ENCODE measurements around the gene TCEANC2. TPM values are rescaled to one million over a fixed set of nuclear protein-coding genes. Genes with fewer than 3 reads are reported as not detected.

TCEANC2 gene
- total RNA-seq, 1 experiment from 2014 or later: 5.3 TPM

DNA sequence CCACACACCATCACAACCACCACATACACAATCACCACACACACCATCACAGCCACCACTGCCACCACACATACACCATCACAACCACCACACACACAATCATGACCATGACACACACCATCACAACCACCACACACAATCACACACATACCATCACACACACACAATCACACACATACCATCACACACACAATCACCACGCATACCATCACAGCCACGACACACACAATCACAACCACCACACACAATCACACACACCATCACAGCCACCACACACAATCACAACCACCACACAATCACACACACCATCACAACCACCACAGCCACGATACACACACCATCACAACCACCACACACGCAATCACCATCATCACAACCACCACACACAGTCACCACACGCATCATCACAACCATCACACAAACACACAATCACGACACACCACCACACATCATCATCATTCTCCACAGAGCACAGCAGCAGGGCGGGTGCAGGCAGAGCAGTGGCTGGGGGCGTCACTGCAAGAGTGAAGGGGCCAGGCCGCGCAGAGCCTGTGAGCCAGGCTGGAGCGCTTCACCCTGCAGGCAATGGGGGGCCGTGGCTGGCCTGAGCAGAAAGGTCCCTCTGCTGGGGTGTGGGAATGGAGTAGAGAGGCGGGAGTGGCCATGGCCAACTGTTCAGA, 66.8 kb downstream of the TCEANC2 start:
- Histone ChIP-seq H2BK20ac (ENCODE audit: low read depth, low read length, poor library complexity, severe bottlenecking) (no peak overlapping the region), H2AK5ac (ENCODE audit: insufficient read length, low read length) (no peak overlapping the region), H2AFZ (ENCODE audit: low read length) (no peak overlapping the region), H4K20me1 (ENCODE audit: control insufficient read depth, insufficient read depth, insufficient read length) (peaks cover 5% of the 10 kb centered on the region), H3K23ac (ENCODE audit: insufficient read length, low read depth, low read length) (no peak overlapping the region), H4K5ac (ENCODE audit: insufficient read length, low read depth, low read length) (no peak overlapping the region), H3K23me2 (ENCODE audit: insufficient read length, low read depth, low read length, poor library complexity, severe bottlenecking) (no peaks in the 10 kb centered on the region), H3K4me2 (ENCODE audit: insufficient read depth, insufficient read length, low read length) (no peak overlapping the region), H2BK15ac (ENCODE audit: low read depth, low read length) (no peak overlapping the region), H2BK120ac (ENCODE audit: low read depth, low read length, poor library complexity, severe bottlenecking) (no peak overlapping the region), H3K79me1 (ENCODE audit: insufficient read depth, low read depth, low read length, poor library complexity, severe bottlenecking) (no peaks in the 10 kb centered on the region), H3K27ac (ENCODE audit: insufficient read length, low read depth, low read length) (no peak overlapping the region), H3T11ph (ENCODE audit: low read length) (no peak overlapping the region), H3K56ac (ENCODE audit: insufficient read length, low read depth, low read length) (no peak overlapping the region), H4K91ac (ENCODE audit: insufficient read length, low read depth, low read length) (no peak overlapping the region), H3K9ac (ENCODE audit: extremely low read depth, insufficient read length, low read length) (no peak overlapping the region), H3K4me1 (ENCODE audit: insufficient read depth, low read length) (no peaks in the 10 kb centered on the region), H3K14ac (ENCODE audit: insufficient read depth, low read length) (no peak overlapping the region), H3K4ac (ENCODE audit: low read depth, low read length) (no peak overlapping the region), H2BK5ac (ENCODE audit: insufficient read length, low read length) (no peak overlapping the region), H3K79me2 (ENCODE audit: insufficient read depth, low read length) (no peaks in the 10 kb centered on the region), H4K8ac (replicated peaks; ENCODE audit: insufficient read length, low read depth, low read length) (peak overlapping the region; percentile 36), H3K18ac (ENCODE audit: insufficient read length, low read depth, low read length) (peak overlapping the region; percentile 9), H3K9me3 (ENCODE audit: control insufficient read depth, low read depth, low read length) (no peaks in the 10 kb centered on the region), H3K27me3 (ENCODE audit: insufficient read depth, low read length) (no peaks in the 10 kb centered on the region; the same call in 1 of the 2 replicates), H2BK12ac (ENCODE audit: insufficient read length, low read depth, low read length) (no peak overlapping the region)
- DNase-seq: no peak
- no peak for TF ChIP-seq CTCF (conservative IDR thresholded peaks at IDR 0.05)
- WGBS (ENCODE audit: extremely low coverage, insufficient read length, low lambda C conversion rate): 100% methylated on average over 5 of the region's 13 CpGs
- Mint-ChIP-seq H3K4me1 (peaks cover 20 to 24% of the 10 kb centered on the region in 2 experiments), H3K27me3 (ENCODE audit: low read depth) (peaks cover 21% of the 10 kb centered on the region), H3K9me3 (no peaks in the 10 kb centered on the region), H3K27ac (no peak overlapping the region), H3K36me3 (ENCODE audit: insufficient read depth in 1 of 3, low read depth in 3 of 3) (no peaks in the 10 kb centered on the region), H3K4me3 (no peak overlapping the region)
